SK-N-SH treated with all-trans-retinoic acid at 6 μM for 48 hours (cell line): Measurements from ENCODE around the gene GPRIN1.

Experiments used
- ATAC-seq: fragments of 200-7000 bp; cut with Tn5 transposase; 3 replicates; pipeline ENCODE4 v1.9.1; 2020; ENCODE audit warnings: mild to moderate bottlenecking, moderate library complexity
- ARNTL ChIP-seq: fragments of 450-650 bp; formaldehyde crosslinking; IDR thresholded peaks from 2 replicates; pipeline ENCODE4 v1.5.0; 2020; ENCODE audit warnings: low read depth, mild to moderate bottlenecking, moderate library complexity, borderline replicate concordance
- BACH2 ChIP-seq: fragments of 250-450 bp; sonication (Bioruptor Pico); IDR thresholded peaks from 2 replicates; pipeline ENCODE4 v1.9.0; 2021; ENCODE audit warnings: mild to moderate bottlenecking, borderline replicate concordance
- CREB5 ChIP-seq: fragments of 250-450 bp; sonication (Bioruptor Pico); IDR thresholded peaks from 2 replicates; pipeline ENCODE4 v1.5.1; 2020; ENCODE audit warnings: low read depth, mild to moderate bottlenecking, moderate library complexity
- CSDC2 ChIP-seq: fragments of 250-450 bp; sonication (Bioruptor Pico); IDR thresholded peaks from 2 replicates; pipeline ENCODE4 v1.5.0; 2020; ENCODE audit warnings: mild to moderate bottlenecking, moderate library complexity
- CSRNP3 ChIP-seq: fragments of 250-450 bp; sonication (Bioruptor Pico); IDR thresholded peaks from 2 replicates; pipeline ENCODE4 v1.5.1; 2021; ENCODE audit warnings: mild to moderate bottlenecking, moderate library complexity
- ESRRG ChIP-seq: fragments of 250-450 bp; sonication (Bioruptor Pico); IDR thresholded peaks from 2 replicates; pipeline ENCODE4 v1.6.1; 2021; ENCODE audit warnings: mild to moderate bottlenecking
- GLIS3 ChIP-seq: fragments of 250-450 bp; sonication (Bioruptor Pico); IDR thresholded peaks from 2 replicates; pipeline ENCODE4 v1.5.0; 2020; ENCODE audit warnings: mild to moderate bottlenecking, moderate library complexity
- ISL1 ChIP-seq: fragments of 250-450 bp; sonication (Bioruptor Pico); IDR thresholded peaks from 2 replicates; pipeline ENCODE4 v2.1.2; 2022; ENCODE audit warnings: mild to moderate bottlenecking, moderate library complexity
- OSR1 ChIP-seq: fragments of 250-450 bp; sonication (Bioruptor Pico); IDR thresholded peaks from 2 replicates; pipeline ENCODE4 v1.8.0; 2022; ENCODE audit warnings: moderate library complexity, mild to moderate bottlenecking, inconsistent platforms
- PATZ1 ChIP-seq: fragments of 250-450 bp; sonication (Bioruptor Pico); IDR thresholded peaks from 2 replicates; pipeline ENCODE4 v1.8.0; 2020; ENCODE audit warnings: mild to moderate bottlenecking, moderate library complexity, borderline replicate concordance
- POU6F1 ChIP-seq: fragments of 250-450 bp; sonication (Bioruptor Pico); IDR thresholded peaks from 2 replicates; pipeline ENCODE4 v1.8.0; 2021; ENCODE audit warnings: low read depth, mild to moderate bottlenecking, moderate library complexity, borderline replicate concordance
- PPARA ChIP-seq: fragments of 250-450 bp; sonication (Bioruptor Pico); IDR thresholded peaks from 2 replicates; pipeline ENCODE4 v1.5.0; 2020; ENCODE audit warnings: mild to moderate bottlenecking, borderline replicate concordance
- SNAI2 ChIP-seq: fragments of 250-450 bp; sonication (Bioruptor Pico); IDR thresholded peaks from 2 replicates; pipeline ENCODE4 v1.5.0; 2020; ENCODE audit warnings: mild to moderate bottlenecking, moderate library complexity
- TCF4 ChIP-seq: fragments of 250-450 bp; sonication (Bioruptor Pico); IDR thresholded peaks from 2 replicates; pipeline ENCODE4 v1.8.0; 2021; ENCODE audit warnings: mild to moderate bottlenecking, moderate library complexity, borderline replicate concordance
- TOX ChIP-seq: fragments of 250-450 bp; sonication (Bioruptor Pico); IDR thresholded peaks from 2 replicates; pipeline ENCODE4 v1.8.0; 2021; ENCODE audit warnings: mild to moderate bottlenecking, moderate library complexity, borderline replicate concordance
- ZC3H10 ChIP-seq: fragments of 250-450 bp; sonication (Bioruptor Pico); IDR thresholded peaks from 2 replicates; pipeline ENCODE4 v1.5.1; 2021; ENCODE audit warnings: mild to moderate bottlenecking, moderate library complexity
- ZFP3 ChIP-seq: fragments of 250-450 bp; sonication (Bioruptor Pico); IDR thresholded peaks from 2 replicates; pipeline ENCODE4 v1.5.0; 2020; ENCODE audit warnings: mild to moderate bottlenecking, moderate library complexity
- ZNF565 ChIP-seq: fragments of 450-650 bp; formaldehyde crosslinking; conservative IDR thresholded peaks from 2 replicates; pipeline ENCODE4 v1.5.0; 2020; ENCODE audit warnings: low read depth, mild to moderate bottlenecking, moderate library complexity
- ZNF8 ChIP-seq: fragments of 450-650 bp; formaldehyde crosslinking; IDR thresholded peaks from 2 replicates; pipeline ENCODE4 v1.5.0; 2020; ENCODE audit warnings: mild to moderate bottlenecking, moderate library complexity

Gene GPRIN1

GRCh38 chr5:176612008-176612407, 2.1 kb upstream of the GPRIN1 start (continued):
- no peak for TF ChIP-seq PATZ1

- no peak for TF ChIP-seq CREB5
- no peak for TF ChIP-seq ISL1 (CRISPR knock-in tag)
- no peak for TF ChIP-seq SNAI2
- TF ChIP-seq POU6F1 (CRISPR knock-in tag): no peak
- no peak for ATAC-seq
Observed at GRCh38 chr5:176611435-176611834, 1.5 kb upstream of the GPRIN1 start.

GRCh38 chr5:176610435-176610773, 448 bp upstream of the GPRIN1 start:
- TF ChIP-seq CREB5 (no peak), GLIS3 (no peak), TOX (CRISPR knock-in tag) (no peak), SNAI2 (no peak), OSR1 (CRISPR knock-in tag) (no peak), PATZ1 (no peak), ZNF565 (CRISPR knock-in tag) (no peak), ISL1 (CRISPR knock-in tag) (no peak), ARNTL (CRISPR knock-in tag) (no peak), TCF4 (CRISPR knock-in tag) (no peak), ESRRG (no peak), BACH2 (CRISPR knock-in tag) (no peak), CSDC2 (CRISPR knock-in tag) (no peak), ZNF8 (no peak), PPARA (CRISPR knock-in tag) (no peak), ZFP3 (no peak), POU6F1 (CRISPR knock-in tag) (no peak)
- ATAC-seq: no peak

- peak; percentile 15 for ATAC-seq
- TF ChIP-seq CSRNP3 (CRISPR knock-in tag): no peak
- no peak for TF ChIP-seq SNAI2
- no peak for TF ChIP-seq ZNF8
- TF ChIP-seq OSR1 (CRISPR knock-in tag): no peak
- TF ChIP-seq POU6F1 (CRISPR knock-in tag): no peak
- TF ChIP-seq ZFP3: no peak
- TF ChIP-seq CSDC2 (CRISPR knock-in tag): no peak
- TF ChIP-seq PATZ1: no peak
- TF ChIP-seq ZC3H10 (CRISPR knock-in tag): no peak
- TF ChIP-seq ZNF565 (CRISPR knock-in tag): no peak
- TF ChIP-seq ARNTL (CRISPR knock-in tag): no peak
- TF ChIP-seq BACH2 (CRISPR knock-in tag): no peak
Observed at GRCh38 chr5:176608937-176609723, 826 bp downstream of the GPRIN1 start.
